Calu3 (cell line): Measurements from ENCODE around the gene PPIF. TPM values are rescaled to one million over a fixed set of nuclear protein-coding genes. Genes with fewer than 3 reads are reported as not detected.
A peak's percentile ranks its signal among the peaks of the same experiment; 100 is the strongest.

Experiments used
- BruUV-seq: library from RNA; stranded (reverse); fragments of 400-500 nt; replicated peaks from 2 replicates; lab custom pipeline; 2021; lab: Mats Ljungman, UMichigan
- CTCF ChIA-PET: fragments of 300-600 bp; sonication (Branson Sonifier 250); formaldehyde crosslinking; loops from one replicate; lab custom pipeline; 2022; ENCODE audit warnings: antibody characterized with exemption; lab: Charles Lee
- DNase-seq: peaks from one replicate; pipeline ENCODE4 v3.0.0; 2022
- H3K27ac Mint-ChIP-seq: one replicate; pipeline ENCODE4 v1.8.0; 2022; ENCODE audit warnings: mixed read lengths; ENCODE audit not compliant: unreplicated experiment
- H3K27me3 Mint-ChIP-seq: one replicate; pipeline ENCODE4 v1.8.0; 2022; ENCODE audit warnings: mixed read lengths; ENCODE audit not compliant: unreplicated experiment
- H3K36me3 Mint-ChIP-seq: one replicate; pipeline ENCODE4 v1.8.0; 2022; ENCODE audit warnings: mild to moderate bottlenecking, moderate library complexity, mixed read lengths; ENCODE audit not compliant: insufficient read depth, unreplicated experiment
- H3K4me1 Mint-ChIP-seq: one replicate; pipeline ENCODE4 v1.8.0; 2022; ENCODE audit warnings: mild to moderate bottlenecking, low read depth, mixed read lengths; ENCODE audit not compliant: unreplicated experiment
- H3K4me3 Mint-ChIP-seq: one replicate; pipeline ENCODE4 v1.8.0; 2022; ENCODE audit warnings: mild to moderate bottlenecking, low read depth, moderate library complexity, mixed read lengths; ENCODE audit not compliant: unreplicated experiment
- H3K9me3 Mint-ChIP-seq: one replicate; pipeline ENCODE4 v1.8.0; 2022; ENCODE audit warnings: low read depth, mixed read lengths; ENCODE audit not compliant: unreplicated experiment
- intact Hi-C: fragments of 100-400 bp; cut with micrococcal nuclease; formaldehyde crosslinking; loops from one replicate; pipeline ENCODE4 v1.10.0; 2022; ENCODE audit not compliant: unreplicated experiment
- total RNA-seq: library from RNA; stranded (reverse); gene quantifications from 2 replicates; pipeline ENCODE4 v1.2.3, GENCODE V29; 2022
- TF ChIP-seq, protein P1 (sequence below): fragments of 200-600 bp; IDR thresholded peaks from one replicate; pipeline ENCODE4 v1.8.0; 2022; ENCODE audit warnings: antibody characterized with exemption; ENCODE audit not compliant: unreplicated experiment

The PPIF gene
- total RNA-seq, 1 experiment from 2014 or later: 77.2 TPM

GRCh38 chr10:79344502-79345195 is 2.6 kb upstream of the PPIF start:
- CTCF ChIA-PET: interaction anchor here (1.3 kb wide), 1 partner anchor 23 kb away, joined by 3 read pairs; no protein-coding TSS in a partner anchor
- intact Hi-C loops: no loop called here
- TF ChIP-seq, protein P1, sequence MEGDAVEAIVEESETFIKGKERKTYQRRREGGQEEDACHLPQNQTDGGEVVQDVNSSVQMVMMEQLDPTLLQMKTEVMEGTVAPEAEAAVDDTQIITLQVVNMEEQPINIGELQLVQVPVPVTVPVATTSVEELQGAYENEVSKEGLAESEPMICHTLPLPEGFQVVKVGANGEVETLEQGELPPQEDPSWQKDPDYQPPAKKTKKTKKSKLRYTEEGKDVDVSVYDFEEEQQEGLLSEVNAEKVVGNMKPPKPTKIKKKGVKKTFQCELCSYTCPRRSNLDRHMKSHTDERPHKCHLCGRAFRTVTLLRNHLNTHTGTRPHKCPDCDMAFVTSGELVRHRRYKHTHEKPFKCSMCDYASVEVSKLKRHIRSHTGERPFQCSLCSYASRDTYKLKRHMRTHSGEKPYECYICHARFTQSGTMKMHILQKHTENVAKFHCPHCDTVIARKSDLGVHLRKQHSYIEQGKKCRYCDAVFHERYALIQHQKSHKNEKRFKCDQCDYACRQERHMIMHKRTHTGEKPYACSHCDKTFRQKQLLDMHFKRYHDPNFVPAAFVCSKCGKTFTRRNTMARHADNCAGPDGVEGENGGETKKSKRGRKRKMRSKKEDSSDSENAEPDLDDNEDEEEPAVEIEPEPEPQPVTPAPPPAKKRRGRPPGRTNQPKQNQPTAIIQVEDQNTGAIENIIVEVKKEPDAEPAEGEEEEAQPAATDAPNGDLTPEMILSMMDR: no peak
- Mint-ChIP-seq H3K9me3 (no peaks in the 10 kb centered on the region), H3K36me3 (peaks cover 22% of the 10 kb centered on the region), H3K27me3 (no peaks in the 10 kb centered on the region), H3K4me3 (no peak overlapping the region), H3K4me1 (no peaks in the 10 kb centered on the region), H3K27ac (no peak overlapping the region)
- no peak for DNase-seq
- BruUV-seq: no TSS peak

GRCh38 chr10:79345241-79346011 is 1.8 kb upstream of the PPIF start:
- TF ChIP-seq, protein P1: no peak
- Mint-ChIP-seq H3K4me3 (no peak overlapping the region), H3K27me3 (no peaks in the 10 kb centered on the region), H3K9me3 (no peaks in the 10 kb centered on the region), H3K4me1 (no peaks in the 10 kb centered on the region), H3K27ac (no peak overlapping the region), H3K36me3 (peaks cover 22% of the 10 kb centered on the region)
- BruUV-seq: no TSS peak
- no peak for DNase-seq
- CTCF ChIA-PET: interaction anchor here (1.3 kb wide), 1 partner anchor 24 kb away, joined by 3 read pairs; no protein-coding TSS in a partner anchor
- intact Hi-C loops: no loop called here

- no peaks in the 10 kb centered on the region for H3K4me1 Mint-ChIP-seq
- CTCF ChIA-PET: interaction anchor here (1.3 kb wide), 1 partner anchor 25 kb away, joined by 3 read pairs; no protein-coding TSS in a partner anchor
- H3K27me3 Mint-ChIP-seq: no peaks in the 10 kb centered on the region
- no peaks in the 10 kb centered on the region for H3K9me3 Mint-ChIP-seq
- DNase-seq: no peak
- intact Hi-C loops: no loop called here
- no peak overlapping the region for H3K4me3 Mint-ChIP-seq
- BruUV-seq: no TSS peak
- H3K36me3 Mint-ChIP-seq: peaks cover 27% of the 10 kb centered on the region
- H3K27ac Mint-ChIP-seq: no peak overlapping the region
- TF ChIP-seq, protein P1: no peak
These were observed 1.3 kb upstream of the PPIF start for GRCh38 chr10:79346012-79346340.

DNA sequence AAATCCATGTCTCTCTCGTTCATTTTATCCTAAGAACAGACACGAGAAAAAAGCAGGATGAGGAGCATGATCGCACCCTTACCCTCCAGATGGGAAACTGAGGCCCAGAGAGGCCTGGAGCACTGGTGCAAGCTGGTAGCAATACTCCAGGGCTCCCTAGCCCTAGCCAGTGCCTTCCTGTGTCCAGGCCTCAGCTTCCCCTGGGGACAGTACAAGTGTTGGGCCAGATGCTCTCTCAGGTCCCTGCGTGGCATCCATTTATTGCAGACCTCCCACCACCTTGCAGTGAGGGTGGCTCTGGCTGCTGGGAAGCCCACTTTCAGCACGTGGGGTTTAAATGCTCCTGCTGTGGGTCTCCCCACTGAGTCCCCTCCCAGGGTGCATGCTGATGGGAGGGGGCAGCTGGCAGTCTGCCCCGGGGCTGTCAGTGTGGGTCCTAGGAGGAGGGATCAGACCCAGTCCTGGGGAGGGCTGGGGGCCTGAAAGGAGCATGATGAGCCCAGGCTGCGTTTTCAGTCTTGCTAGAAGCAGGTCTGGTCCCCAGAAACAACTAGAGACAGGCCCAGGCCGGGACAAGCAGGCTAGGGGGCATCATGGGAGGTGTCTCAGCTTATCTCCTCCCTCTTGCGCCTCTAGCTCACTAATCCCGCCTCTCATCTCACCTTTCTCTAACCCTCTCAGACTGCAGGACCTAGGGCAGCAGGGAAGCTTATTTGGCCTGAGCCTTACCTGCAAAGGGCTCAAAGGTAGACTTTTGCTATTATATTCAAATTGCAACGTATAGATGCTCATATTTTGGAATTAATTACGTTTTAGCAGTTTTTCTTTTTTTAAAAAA is 662 bp upstream of the PPIF start:
- TSS peak; percentile 63 for BruUV-seq
- no peaks in the 10 kb centered on the region for H3K27me3 Mint-ChIP-seq
- TF ChIP-seq, protein P1: no peak
- no peaks in the 10 kb centered on the region for H3K9me3 Mint-ChIP-seq
- CTCF ChIA-PET: interaction anchor here (0.5 kb wide), 1 partner anchor 20 kb away, joined by 3 read pairs; no protein-coding TSS in a partner anchor
- no peak for DNase-seq
- H3K4me3 Mint-ChIP-seq: peak overlapping the region; percentile 92
- intact Hi-C loops: no loop called here
- peaks cover 33% of the 10 kb centered on the region for H3K36me3 Mint-ChIP-seq
- no peak overlapping the region for H3K27ac Mint-ChIP-seq
- H3K4me1 Mint-ChIP-seq: no peaks in the 10 kb centered on the region
